AG04450 (cell line): ENCODE results near the gene PRKAG1. TPM values are rescaled to one million over a fixed set of nuclear protein-coding genes. Genes with fewer than 3 reads are reported as not detected.

ENCODE experiments used
- CTCF ChIA-PET: fragments of 300-600, 350-600 bp; formaldehyde crosslinking; extraction: SDS; loops from one replicate; lab custom pipeline; 2022; ENCODE audit warnings: antibody characterized with exemption, inconsistent platforms; lab: Charles Lee
- POLR2A ChIA-PET: fragments of 350-600 bp; formaldehyde crosslinking; extraction: SDS; loops from one replicate; lab custom pipeline; 2021; ENCODE audit warnings: antibody characterized with exemption, inconsistent platforms; lab: Yijun Ruan, JAX
- DNase-seq: peaks from one replicate; pipeline ENCODE4 v3.0.0-alpha.2; 2011; ENCODE audit warnings: low read depth, low spot score
- H3K27ac ChIP-seq: one replicate; pipeline ENCODE4 v1.5.1; 2012; ENCODE audit warnings: low read depth, low read length, control low read depth
- H3K27me3 ChIP-seq: one replicate; pipeline ENCODE4 v1.6.0; 2012; ENCODE audit warnings: low read length; ENCODE audit not compliant: control insufficient read depth, insufficient read depth
- H3K4me3 ChIP-seq: 2 replicates; pipeline ENCODE4 v1.5.1; 2011; ENCODE audit warnings: mild to moderate bottlenecking, low read depth, low read length, control low read depth
- H3K9me3 ChIP-seq: 2 replicates; pipeline ENCODE4 v1.5.1; 2012; ENCODE audit warnings: low read length; ENCODE audit not compliant: control insufficient read depth, insufficient read depth
- CTCF ChIP-seq: IDR thresholded peaks from 2 replicates; pipeline ENCODE4 v1.5.1; 2011; ENCODE audit warnings: low read depth, low read length, control low read depth, inconsistent platforms
- polyA plus RNA-seq: library from polyadenylated mRNA; depleted of rRNA; stranded (reverse); fragments of >200 nt; gene quantifications from 2 replicates; pipeline ENCODE4 v1.2.3, GENCODE V29; 2011

The PRKAG1 gene
- polyA plus RNA-seq, 1 experiment, result 130 TPM

GRCh38 chr12:48969160-48969771 lies 49.3 kb downstream of the PRKAG1 start:
- CTCF ChIA-PET, result interaction anchor here (0.7 to 5.1 kb wide), 3 partner anchors 9 to 27 kb away, joined by 3 to 37 read pairs (median 28); partner anchors contain the start of gene WNT1

GRCh38 chr12:48968467-48968866 lies 50.1 kb downstream of the PRKAG1 start:
- Histone ChIP-seq H3K4me3 (no peak overlapping the region), H3K27ac (no peak overlapping the region), H3K27me3 (peaks cover 40% of the 10 kb centered on the region), H3K9me3 (no peaks in the 10 kb centered on the region; the same call in 1 of the 2 replicates)
- no peak for DNase-seq
- POLR2A ChIA-PET, result no interaction called here
- CTCF ChIA-PET, result interaction anchor here (0.6 to 5.1 kb wide), 5 partner anchors 10 to 42 kb away, joined by 3 to 37 read pairs (median 9); partner anchors contain the start of gene WNT1
- TF ChIP-seq CTCF, result no peak

More at GRCh38 chr12:48969160-48969771, 49.3 kb downstream of the PRKAG1 start:
- Histone ChIP-seq H3K9me3 (no peaks in the 10 kb centered on the region; the same call in 1 of the 2 replicates), H3K27ac (no peak overlapping the region), H3K27me3 (peaks cover 42% of the 10 kb centered on the region), H3K4me3 (no peak overlapping the region)
- no peak for TF ChIP-seq CTCF
- DNase-seq, result no peak
- POLR2A ChIA-PET, result interaction anchor here (1.0 kb wide), 1 partner anchor 101 kb away, joined by 5 read pairs; the partner anchor contains the start of gene RHEBL1

GRCh38 chr12:48967991-48968390 lies 50.6 kb downstream of the PRKAG1 start:
- Histone ChIP-seq H3K27ac (no peak overlapping the region), H3K9me3 (no peaks in the 10 kb centered on the region; the same call in 1 of the 2 replicates), H3K4me3 (no peak overlapping the region), H3K27me3 (peaks cover 37% of the 10 kb centered on the region)
- TF ChIP-seq CTCF, result no peak
- ChIA-PET CTCF (interaction anchor here (2.2 to 5.1 kb wide), 3 partner anchors 11 to 29 kb away, joined by 9 to 37 read pairs (median 28); partner anchors contain the start of gene WNT1), POLR2A (no interaction called here)
- DNase-seq, result no peak

GRCh38 chr12:48966177-48966895 lies 52.2 kb downstream of the PRKAG1 start:
- no peaks in the 10 kb centered on the region; the same call in 1 of the 2 replicates for H3K9me3 ChIP-seq
- ChIA-PET POLR2A (interaction anchor here (0.6 kb wide), 1 partner anchor 9 kb away, joined by 3 read pairs; the partner anchor contains the start of gene ARF3), CTCF (interaction anchor here (0.5 to 5.1 kb wide), 6 partner anchors 12 to 213 kb away, joined by 3 to 37 read pairs (median 9); partner anchors contain the start of gene WNT1)
- no peak overlapping the region for H3K4me3 ChIP-seq
- peaks cover 29% of the 10 kb centered on the region for H3K27me3 ChIP-seq
- no peak overlapping the region for H3K27ac ChIP-seq
- no peak for TF ChIP-seq CTCF
- no peak for DNase-seq
